Fibroblast of the aortic adventitia (primary cell): ENCODE data around the gene ARHGAP15. TPM values are rescaled to one million over a fixed set of nuclear protein-coding genes. Genes with fewer than 3 reads are reported as not detected.

Experiments used
- DNase-seq: peaks from one replicate; pipeline ENCODE4 v3.0.0-alpha.2; 2010; ENCODE audit warnings: low read depth
- H3K4me3 ChIP-seq: 2 replicates; pipeline ENCODE4 v1.5.1; 2011; ENCODE audit warnings: low read depth, mild to moderate bottlenecking, control low read depth, low read length, moderate library complexity
- CTCF ChIP-seq: IDR thresholded peaks from 2 replicates; pipeline ENCODE4 v1.5.1; 2011; ENCODE audit warnings: mild to moderate bottlenecking, low read length, control low read depth, inconsistent platforms; ENCODE audit not compliant: insufficient read depth
- total RNA-seq: library from RNA; depleted of rRNA; stranded (reverse); fragments of >200 nt; gene quantifications from 2 replicates; pipeline ENCODE4 v1.2.3, GENCODE V29; 2012; ENCODE audit warnings: low replicate concordance

ARHGAP15 gene
- total RNA-seq, 1 donor, result not detected

GRCh38 chr2:143399631-143400069 is 270.4 kb downstream of the ARHGAP15 start:
- TF ChIP-seq CTCF, result no peak
- no peak overlapping the region for H3K4me3 ChIP-seq
- no peak for DNase-seq

GRCh38 chr2:143401861-143402260 is 272.6 kb downstream of the ARHGAP15 start:
- no peak for TF ChIP-seq CTCF
- no peak for DNase-seq
- no peak overlapping the region for H3K4me3 ChIP-seq

GRCh38 chr2:143402451-143402850 is 273.2 kb downstream of the ARHGAP15 start:
- DNase-seq, result no peak
- no peak overlapping the region for H3K4me3 ChIP-seq
- no peak for TF ChIP-seq CTCF

GRCh38 chr2:143410082-143410897 is 281.1 kb downstream of the ARHGAP15 start:
- no peak for TF ChIP-seq CTCF
- DNase-seq, result no peak
- no peak overlapping the region for H3K4me3 ChIP-seq

- H3K4me3 ChIP-seq, result no peak overlapping the region
- DNase-seq, result no peak
- TF ChIP-seq CTCF, result no peak
Measured at GRCh38 chr2:143415571-143415970, 286.4 kb downstream of the ARHGAP15 start.

- no peak overlapping the region for H3K4me3 ChIP-seq
- TF ChIP-seq CTCF, result no peak
- no peak for DNase-seq
Measured at GRCh38 chr2:143417428-143417827, 288.2 kb downstream of the ARHGAP15 start.
